GM12872 (cell line): ENCODE measurements around the gene USP40.

ENCODE experiments used
- CTCF ChIP-seq: IDR thresholded peaks from 3 replicates; pipeline ENCODE4 v1.5.1; 2011; ENCODE audit warnings: low read depth, mild to moderate bottlenecking, low read length, moderate library complexity; ENCODE audit not compliant: insufficient read depth

Gene USP40

GRCh38 chr2:233546101-233546500, 20.5 kb downstream of the USP40 start:
- TF ChIP-seq CTCF: no peak

GRCh38 chr2:233544200-233544610, 22.4 kb downstream of the USP40 start:
- TF ChIP-seq CTCF: no peak

GRCh38 chr2:233542507-233542906, 24.1 kb downstream of the USP40 start:
- TF ChIP-seq CTCF: no peak

GRCh38 chr2:233538741-233539140, 27.8 kb downstream of the USP40 start:
- TF ChIP-seq CTCF: no peak

GRCh38 chr2:233535271-233535670, 31.3 kb downstream of the USP40 start:
- TF ChIP-seq CTCF: no peak

- TF ChIP-seq CTCF: no peak
Observed at GRCh38 chr2:233532971-233533370, 33.6 kb downstream of the USP40 start.

GRCh38 chr2:233531955-233532354, 34.6 kb downstream of the USP40 start:
- no peak for TF ChIP-seq CTCF

- TF ChIP-seq CTCF: no peak
Observed at GRCh38 chr2:233530381-233530780, 36.2 kb downstream of the USP40 start.
